GM21526 (cell line): Measurements from ENCODE around the gene KATNAL1.

Experiments used
- ATAC-seq: cut with Tn5 transposase; IDR thresholded peaks from one replicate; pipeline ENCODE4 v1.9.1; 2021; ENCODE audit warnings: moderate library complexity; ENCODE audit not compliant: unreplicated experiment, low FRiP score

The KATNAL1 gene

GRCh38 chr13:30307194-30307970, at the start of gene KATNAL1:
KATNAL1 (minus strand) TSS chr13:30307551; CDS start chr13:30283777, 23,774 bp downstream.
- ATAC-seq = peak; percentile 45

- ATAC-seq = no peak
These were observed 48.5 kb upstream of the KATNAL1 start for GRCh38 chr13:30355839-30356238.

- ATAC-seq = no peak
These were observed 48.0 kb upstream of the KATNAL1 start for GRCh38 chr13:30355384-30355699.

GRCh38 chr13:30354493-30355383, 47.4 kb upstream of the KATNAL1 start:
- ATAC-seq = no peak

- no peak for ATAC-seq
These were observed 46.3 kb upstream of the KATNAL1 start for GRCh38 chr13:30353471-30354215.

GRCh38 chr13:30353060-30353459, 45.7 kb upstream of the KATNAL1 start:
- no peak for ATAC-seq

- ATAC-seq = no peak
These were observed 44.8 kb upstream of the KATNAL1 start for GRCh38 chr13:30352121-30352520.

GRCh38 chr13:30346789-30347167, 39.4 kb upstream of the KATNAL1 start:
- ATAC-seq = no peak

GRCh38 chr13:30346153-30346788, 38.9 kb upstream of the KATNAL1 start:
- no peak for ATAC-seq

GRCh38 chr13:30345426-30346100, 38.2 kb upstream of the KATNAL1 start:
- no peak for ATAC-seq

- no peak for ATAC-seq
These were observed 34.6 kb upstream of the KATNAL1 start for GRCh38 chr13:30341815-30342570.

GRCh38 chr13:30340331-30341250, 33.2 kb upstream of the KATNAL1 start:
- ATAC-seq = no peak

GRCh38 chr13:30339738-30340330, 32.5 kb upstream of the KATNAL1 start:
- ATAC-seq = no peak

- ATAC-seq = no peak
These were observed 31.6 kb upstream of the KATNAL1 start for GRCh38 chr13:30338952-30339351.

GRCh38 chr13:30338331-30338851, 31.0 kb upstream of the KATNAL1 start:
- ATAC-seq = no peak

GRCh38 chr13:30337061-30337610, 29.8 kb upstream of the KATNAL1 start:
- ATAC-seq = no peak

- no peak for ATAC-seq
These were observed 27.5 kb upstream of the KATNAL1 start for GRCh38 chr13:30334663-30335386.
